Measurements from ENCODE around the gene NOG. TPM values are rescaled to one million over a fixed set of nuclear protein-coding genes. Genes with fewer than 3 reads are reported as not detected.

Gene NOG
- total RNA-seq: under 1 TPM in 4 of 7 donors, not detected in 3; 0.12 to 0.99 (median 0.27) TPM
- polyA plus RNA-seq: under 1 TPM in 1 of 2 donors, not detected in 1; 0.05 TPM
- long read RNA-seq, donor 1: 0 reads
- long read RNA-seq, donor 2, partial matches to known transcripts: 0 of 2 reads
- long read RNA-seq, donor 2, other reads (novel, unspliced or antisense): 0 of 2 reads
- long read RNA-seq, donor 3, partial matches to known transcripts: 0 of 1 reads
- long read RNA-seq, donor 3, other reads (novel, unspliced or antisense): 0 of 1 reads

DNA sequence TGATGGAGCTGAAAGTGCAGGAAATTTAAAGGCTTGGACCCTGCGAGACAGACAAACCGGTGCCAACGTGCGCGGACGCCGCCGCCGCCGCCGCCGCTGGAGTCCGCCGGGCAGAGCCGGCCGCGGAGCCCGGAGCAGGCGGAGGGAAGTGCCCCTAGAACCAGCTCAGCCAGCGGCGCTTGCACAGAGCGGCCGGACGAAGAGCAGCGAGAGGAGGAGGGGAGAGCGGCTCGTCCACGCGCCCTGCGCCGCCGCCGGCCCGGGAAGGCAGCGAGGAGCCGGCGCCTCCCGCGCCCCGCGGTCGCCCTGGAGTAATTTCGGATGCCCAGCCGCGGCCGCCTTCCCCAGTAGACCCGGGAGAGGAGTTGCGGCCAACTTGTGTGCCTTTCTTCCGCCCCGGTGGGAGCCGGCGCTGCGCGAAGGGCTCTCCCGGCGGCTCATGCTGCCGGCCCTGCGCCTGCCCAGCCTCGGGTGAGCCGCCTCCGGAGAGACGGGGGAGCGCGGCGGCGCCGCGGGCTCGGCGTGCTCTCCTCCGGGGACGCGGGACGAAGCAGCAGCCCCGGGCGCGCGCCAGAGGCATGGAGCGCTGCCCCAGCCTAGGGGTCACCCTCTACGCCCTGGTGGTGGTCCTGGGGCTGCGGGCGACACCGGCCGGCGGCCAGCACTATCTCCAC lies at the start of gene NOG:
Gene NOG, plus strand, starts transcription at position 54 of the 674 bp plus-strand sequence. Its CDS starts 525 bp downstream, at position 579.
- Histone ChIP-seq H3K4me1 (ENCODE audit: insufficient read depth) (peaks cover 10% of the 10 kb centered on the region), H3K27me3 (no peaks in the 10 kb centered on the region), H3K4me3 (peak within 1 kb of the TSS; percentile 33), H3K36me3 (no peaks in the 10 kb centered on the region), H3K9me3 (no peaks in the 10 kb centered on the region), H3K27ac (no peak within 1 kb of the TSS)
- TF ChIP-seq EP300 (IDR thresholded peaks at IDR 0.05) (no peak), POLR2A (IDR thresholded peaks at IDR 0.05) (no peak)
- TF ChIP-seq, protein P1, sequence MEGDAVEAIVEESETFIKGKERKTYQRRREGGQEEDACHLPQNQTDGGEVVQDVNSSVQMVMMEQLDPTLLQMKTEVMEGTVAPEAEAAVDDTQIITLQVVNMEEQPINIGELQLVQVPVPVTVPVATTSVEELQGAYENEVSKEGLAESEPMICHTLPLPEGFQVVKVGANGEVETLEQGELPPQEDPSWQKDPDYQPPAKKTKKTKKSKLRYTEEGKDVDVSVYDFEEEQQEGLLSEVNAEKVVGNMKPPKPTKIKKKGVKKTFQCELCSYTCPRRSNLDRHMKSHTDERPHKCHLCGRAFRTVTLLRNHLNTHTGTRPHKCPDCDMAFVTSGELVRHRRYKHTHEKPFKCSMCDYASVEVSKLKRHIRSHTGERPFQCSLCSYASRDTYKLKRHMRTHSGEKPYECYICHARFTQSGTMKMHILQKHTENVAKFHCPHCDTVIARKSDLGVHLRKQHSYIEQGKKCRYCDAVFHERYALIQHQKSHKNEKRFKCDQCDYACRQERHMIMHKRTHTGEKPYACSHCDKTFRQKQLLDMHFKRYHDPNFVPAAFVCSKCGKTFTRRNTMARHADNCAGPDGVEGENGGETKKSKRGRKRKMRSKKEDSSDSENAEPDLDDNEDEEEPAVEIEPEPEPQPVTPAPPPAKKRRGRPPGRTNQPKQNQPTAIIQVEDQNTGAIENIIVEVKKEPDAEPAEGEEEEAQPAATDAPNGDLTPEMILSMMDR (IDR thresholded peaks at IDR 0.05): no peak
- DNase-seq: peak; percentile 14 to 67 (median 24)
- 0% methylated on average over 41 to 85 of the region's 85 CpGs for WGBS, 3 donors
- intact Hi-C loops (cut with DNase I): loop anchor here in 2 of 4 donors (5.0 kb wide), 3 partner anchors 119 to 189 kb away; no protein-coding TSS in a partner anchor

DNA sequence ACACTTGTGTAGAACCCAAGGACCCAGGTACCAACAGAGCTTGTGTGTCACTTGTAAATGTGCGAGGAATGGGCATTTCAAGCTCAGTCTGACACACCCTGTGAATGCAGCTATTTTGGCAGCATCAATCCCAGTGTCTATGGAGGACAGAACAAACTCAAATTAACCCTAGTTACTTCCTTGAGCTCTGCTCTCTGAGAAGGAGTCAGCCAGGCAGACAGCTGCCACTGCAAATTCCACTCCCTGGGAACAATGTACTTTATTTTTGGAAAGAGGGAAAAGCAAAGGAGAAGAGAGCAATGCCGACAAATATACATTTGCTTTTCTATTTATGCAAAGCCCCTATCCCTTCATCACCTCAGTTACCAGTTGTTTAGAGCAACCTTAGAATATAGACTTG lies 48.4 kb upstream of the NOG start:
- no peaks in the 10 kb centered on the region for H3K36me3 ChIP-seq
- intact Hi-C loops (cut with DNase I): no loop called here
- H3K27ac ChIP-seq: no peak overlapping the region
- H3K9me3 ChIP-seq: no peaks in the 10 kb centered on the region
- TF ChIP-seq, protein P1 (IDR thresholded peaks at IDR 0.05): no peak
- TF ChIP-seq EP300 (IDR thresholded peaks at IDR 0.05) (no peak), POLR2A (IDR thresholded peaks at IDR 0.05) (no peak)
- H3K27me3 ChIP-seq: no peaks in the 10 kb centered on the region
- no peak overlapping the region for H3K4me3 ChIP-seq
- no peak for DNase-seq
- H3K4me1 ChIP-seq (ENCODE audit: insufficient read depth): no peaks in the 10 kb centered on the region
- WGBS, 3 donors: 52 to 66% (median 61%) methylated on average over 2 of the region's 2 CpGs

DNA sequence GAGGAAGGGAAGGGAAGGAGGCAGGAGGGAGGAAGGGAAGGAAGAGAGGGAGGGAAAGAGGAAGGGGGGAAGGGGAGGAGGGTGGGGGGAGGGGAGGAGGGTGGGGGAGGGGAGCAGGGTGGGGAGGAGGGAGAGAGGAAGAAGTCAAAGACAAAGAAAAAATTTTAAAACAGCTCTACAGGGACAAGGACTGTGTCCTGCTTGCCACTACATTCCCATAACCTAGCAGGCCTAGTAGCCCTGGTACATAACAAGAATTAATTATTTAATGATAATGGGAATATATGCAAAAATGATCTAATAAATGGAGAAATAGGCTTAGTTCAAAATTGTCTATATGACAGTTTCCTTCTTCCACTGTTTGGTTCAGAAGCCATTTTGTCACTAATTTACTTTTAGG lies 47.6 kb upstream of the NOG start:
- intact Hi-C loops (cut with DNase I): no loop called here
- no peaks in the 10 kb centered on the region for H3K27me3 ChIP-seq
- H3K4me3 ChIP-seq: no peak overlapping the region
- no peaks in the 10 kb centered on the region for H3K9me3 ChIP-seq
- DNase-seq: no peak
- no peaks in the 10 kb centered on the region for H3K36me3 ChIP-seq
- no peak overlapping the region for H3K27ac ChIP-seq
- no peaks in the 10 kb centered on the region for H3K4me1 ChIP-seq (ENCODE audit: insufficient read depth)
- TF ChIP-seq, protein P1 (IDR thresholded peaks at IDR 0.05): no peak
- no peak for TF ChIP-seq POLR2A (IDR thresholded peaks at IDR 0.05)
- TF ChIP-seq EP300 (IDR thresholded peaks at IDR 0.05): no peak

DNA sequence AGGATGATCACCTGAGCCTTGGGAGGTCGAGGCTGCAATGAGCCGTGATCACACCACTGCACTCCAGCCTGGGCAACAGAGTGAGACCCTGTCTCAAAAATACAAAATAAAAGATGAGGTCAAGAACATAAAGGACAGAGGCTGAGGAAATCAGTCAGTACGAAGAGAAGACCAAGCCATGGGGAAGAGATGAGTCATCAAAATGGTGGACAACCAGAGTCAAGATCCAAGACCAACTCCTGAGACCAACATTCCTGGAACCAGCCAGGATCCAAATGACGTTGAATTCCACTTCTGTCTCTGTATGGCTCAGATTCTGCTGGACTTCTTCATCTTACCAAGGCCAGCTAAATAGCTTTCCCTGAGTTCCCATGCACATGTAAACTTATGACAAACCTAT lies 44.8 kb upstream of the NOG start:
- H3K4me1 ChIP-seq (ENCODE audit: insufficient read depth): no peaks in the 10 kb centered on the region
- DNase-seq: no peak
- no peak overlapping the region for H3K27ac ChIP-seq
- H3K36me3 ChIP-seq: no peaks in the 10 kb centered on the region
- TF ChIP-seq EP300 (IDR thresholded peaks at IDR 0.05) (no peak), POLR2A (IDR thresholded peaks at IDR 0.05) (no peak)
- TF ChIP-seq, protein P1 (IDR thresholded peaks at IDR 0.05): no peak
- intact Hi-C loops (cut with DNase I): no loop called here
- no peaks in the 10 kb centered on the region for H3K9me3 ChIP-seq
- no peaks in the 10 kb centered on the region for H3K27me3 ChIP-seq
- 82 to 84% (median 82%) methylated on average over 4 of the region's 4 CpGs for WGBS, 3 donors
- no peak overlapping the region for H3K4me3 ChIP-seq

All from ovary (tissue), 10 donors.